Amygdala (tissue), 56 donors: ENCODE measurements around the gene UBL7.
"Not testable (repeated sequence)": the region's sequence is repeated elsewhere in the genome, so short reads cannot be mapped to it uniquely, and the experiment has no call there.

Experiments used
- DNase-seq, 56 donors: peaks; one replicate each; lab custom pipeline; 2025; lab: John Stamatoyannopoulos, UW

Gene UBL7, protein sequence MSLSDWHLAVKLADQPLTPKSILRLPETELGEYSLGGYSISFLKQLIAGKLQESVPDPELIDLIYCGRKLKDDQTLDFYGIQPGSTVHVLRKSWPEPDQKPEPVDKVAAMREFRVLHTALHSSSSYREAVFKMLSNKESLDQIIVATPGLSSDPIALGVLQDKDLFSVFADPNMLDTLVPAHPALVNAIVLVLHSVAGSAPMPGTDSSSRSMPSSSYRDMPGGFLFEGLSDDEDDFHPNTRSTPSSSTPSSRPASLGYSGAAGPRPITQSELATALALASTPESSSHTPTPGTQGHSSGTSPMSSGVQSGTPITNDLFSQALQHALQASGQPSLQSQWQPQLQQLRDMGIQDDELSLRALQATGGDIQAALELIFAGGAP

DNA sequence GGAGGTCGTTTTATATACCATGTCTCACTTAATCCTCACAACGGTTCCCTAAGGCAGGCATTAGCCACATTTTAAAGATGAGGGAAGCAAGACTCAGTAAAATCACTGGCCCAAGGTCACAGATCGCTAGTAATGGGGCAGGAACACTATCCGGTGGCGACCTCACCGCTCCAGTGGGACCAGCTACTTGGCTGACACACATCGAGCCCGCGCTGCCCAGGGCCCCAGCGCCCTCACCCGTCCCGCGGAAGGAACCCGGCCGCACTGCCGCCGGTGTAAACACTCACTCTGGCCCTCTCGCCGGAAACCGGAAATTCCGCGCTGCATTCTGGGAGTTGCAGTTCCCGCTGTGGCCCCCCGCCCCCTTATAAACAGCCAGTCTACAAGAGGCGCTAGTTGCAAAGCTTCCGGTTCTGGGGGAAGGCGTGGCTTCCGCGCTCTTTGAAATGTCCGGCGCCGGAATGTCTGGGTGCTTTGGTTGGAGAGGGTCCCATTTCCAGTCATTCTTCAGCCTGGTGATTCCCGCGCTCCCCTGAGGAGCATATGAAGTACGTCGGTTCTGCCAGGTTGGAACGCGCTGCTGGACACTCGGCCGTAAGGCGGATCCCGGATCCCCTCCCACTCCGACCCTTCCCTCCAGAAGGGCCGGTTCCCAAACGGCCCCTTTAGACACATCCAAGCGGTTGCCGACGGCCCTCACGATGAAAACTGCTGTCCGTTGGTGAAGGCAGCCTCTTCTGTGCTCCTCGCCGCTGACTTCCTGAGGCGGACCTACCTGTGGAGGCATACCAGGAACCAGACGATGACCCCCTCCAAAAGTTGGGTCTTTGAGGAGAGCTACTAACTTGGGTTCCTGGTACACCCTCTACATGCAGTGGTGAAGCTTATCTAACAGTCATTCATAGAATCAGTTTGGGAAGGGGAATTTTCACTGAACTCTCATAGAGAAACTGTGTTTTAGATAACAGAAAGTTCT is at the start of gene UBL7:
Gene UBL7, minus strand, starts transcription at position 290 of the 976 bp plus-strand sequence. CDS start 2,293 bp downstream, outside the sequence.
- peak; percentile 75 to 98 (median 94) for DNase-seq

GRCh38 chr15:74506515-74506840 is 45.5 kb upstream of the UBL7 start:
- DNase-seq, result no peak

DNA sequence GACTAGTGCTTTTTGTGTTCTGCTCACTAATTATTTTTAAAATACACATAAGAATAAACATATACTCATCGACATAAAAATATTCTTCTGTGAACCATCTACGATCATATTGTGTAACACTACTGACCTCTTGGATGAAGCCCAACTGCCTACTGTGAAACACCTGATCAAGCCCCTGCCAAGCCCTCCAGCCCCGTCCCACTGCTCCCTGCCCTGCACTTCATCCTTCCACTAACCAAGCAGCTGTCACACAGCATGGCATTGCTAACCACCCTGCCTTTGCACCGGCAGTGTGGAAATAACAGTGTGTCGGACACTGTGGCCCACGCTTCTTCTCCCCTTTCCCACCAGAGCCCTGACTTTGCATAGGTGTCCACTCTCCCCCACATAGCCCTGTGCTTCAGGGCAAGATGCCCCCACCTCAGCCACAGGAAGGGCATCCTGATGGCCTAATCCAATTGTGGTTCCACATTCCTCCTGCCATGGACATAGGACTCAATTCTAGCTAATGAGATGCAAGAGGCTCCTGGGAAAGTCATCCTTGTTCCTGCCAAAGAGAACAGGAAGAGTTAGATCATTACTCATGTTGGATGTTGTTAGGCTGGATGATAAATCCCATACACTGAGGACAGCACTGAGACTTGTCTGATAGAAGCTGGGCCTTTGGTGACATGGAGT is 45.0 kb upstream of the UBL7 start:
- DNase-seq, result no peak

- no peak for DNase-seq
These were observed 43.9 kb upstream of the UBL7 start for GRCh38 chr15:74504836-74505235.

- no peak for DNase-seq
These were observed 43.5 kb upstream of the UBL7 start for GRCh38 chr15:74504418-74504817.

- DNase-seq, result no peak
These were observed 41.3 kb upstream of the UBL7 start for GRCh38 chr15:74502301-74502700.

DNA sequence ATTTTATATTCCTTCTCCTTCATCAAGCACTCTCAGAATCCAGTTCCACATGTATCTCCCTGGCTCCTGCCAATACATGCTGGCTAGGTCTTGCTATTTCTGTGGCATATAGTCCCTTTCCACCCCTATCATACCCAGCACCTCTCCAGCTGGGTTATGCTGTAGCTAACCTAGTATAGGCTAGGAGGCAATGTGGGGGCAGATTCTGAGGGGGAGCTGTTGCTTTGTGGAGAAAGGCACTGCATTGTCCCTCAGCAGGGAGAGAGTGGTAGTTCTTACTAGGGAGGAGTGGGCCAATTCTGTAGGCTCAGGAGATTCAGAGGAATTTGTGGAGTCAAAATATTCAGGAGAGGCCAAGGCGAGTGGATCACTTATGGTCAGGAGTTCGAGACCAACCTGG is 39.4 kb upstream of the UBL7 start:
- no peak for DNase-seq

DNA sequence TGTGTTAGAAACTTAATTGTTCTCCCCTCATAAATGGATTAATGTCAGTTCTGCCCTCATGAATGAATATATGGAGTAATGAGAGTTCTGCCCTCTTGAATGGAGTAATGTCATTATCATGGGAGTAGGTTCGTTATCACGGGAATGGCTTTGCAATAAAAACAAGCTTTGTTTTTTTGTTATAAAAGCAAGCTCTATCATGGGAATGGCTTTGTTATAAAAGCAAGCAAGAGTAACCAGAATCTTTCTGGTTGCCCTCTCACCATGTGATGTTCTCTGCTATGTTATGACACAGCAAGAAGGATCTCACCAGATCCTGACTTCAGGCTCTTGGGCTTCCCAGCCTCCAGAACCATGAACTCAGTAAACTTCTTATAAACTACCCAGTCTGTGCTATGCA is 38.4 kb upstream of the UBL7 start:
- DNase-seq, result no peak

- DNase-seq, result no peak
These were observed 36.6 kb upstream of the UBL7 start for GRCh38 chr15:74497584-74497983.

DNA sequence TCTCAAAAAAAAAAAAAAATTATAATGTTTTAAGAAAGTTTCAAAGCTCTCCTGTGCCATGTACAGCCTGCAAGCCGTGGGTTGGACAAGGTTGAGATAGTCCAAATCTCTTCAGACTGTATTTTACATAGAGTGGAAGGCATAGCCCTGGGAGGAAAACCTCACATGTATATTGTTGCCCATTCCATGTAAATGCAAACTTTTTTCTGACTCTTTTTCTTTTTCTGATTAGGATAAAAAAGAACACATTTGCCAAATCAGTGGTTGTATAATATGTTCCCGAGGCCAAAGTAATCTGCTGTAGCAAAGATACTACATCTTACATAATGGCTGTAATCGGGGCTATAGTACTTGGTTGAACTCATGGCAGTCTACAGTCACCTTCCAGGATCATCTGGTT is 35.7 kb upstream of the UBL7 start:
- no peak for DNase-seq

DNA sequence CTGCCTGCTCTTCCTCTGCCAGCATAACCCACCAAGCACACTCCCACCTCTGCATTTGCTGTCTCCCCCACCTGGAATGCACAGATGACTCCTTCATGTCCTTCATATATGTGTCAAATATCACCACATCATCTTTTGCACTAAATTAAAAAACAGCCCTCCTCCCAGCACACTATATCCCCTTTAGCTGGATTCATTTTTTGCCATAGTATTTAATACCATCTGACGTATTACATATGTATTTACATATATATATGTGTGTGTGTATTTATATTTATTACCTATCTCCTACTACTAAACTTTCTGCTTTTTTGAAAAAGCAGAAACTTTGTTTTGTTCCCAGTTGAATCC is 29.4 kb upstream of the UBL7 start:
- no peak for DNase-seq

DNA sequence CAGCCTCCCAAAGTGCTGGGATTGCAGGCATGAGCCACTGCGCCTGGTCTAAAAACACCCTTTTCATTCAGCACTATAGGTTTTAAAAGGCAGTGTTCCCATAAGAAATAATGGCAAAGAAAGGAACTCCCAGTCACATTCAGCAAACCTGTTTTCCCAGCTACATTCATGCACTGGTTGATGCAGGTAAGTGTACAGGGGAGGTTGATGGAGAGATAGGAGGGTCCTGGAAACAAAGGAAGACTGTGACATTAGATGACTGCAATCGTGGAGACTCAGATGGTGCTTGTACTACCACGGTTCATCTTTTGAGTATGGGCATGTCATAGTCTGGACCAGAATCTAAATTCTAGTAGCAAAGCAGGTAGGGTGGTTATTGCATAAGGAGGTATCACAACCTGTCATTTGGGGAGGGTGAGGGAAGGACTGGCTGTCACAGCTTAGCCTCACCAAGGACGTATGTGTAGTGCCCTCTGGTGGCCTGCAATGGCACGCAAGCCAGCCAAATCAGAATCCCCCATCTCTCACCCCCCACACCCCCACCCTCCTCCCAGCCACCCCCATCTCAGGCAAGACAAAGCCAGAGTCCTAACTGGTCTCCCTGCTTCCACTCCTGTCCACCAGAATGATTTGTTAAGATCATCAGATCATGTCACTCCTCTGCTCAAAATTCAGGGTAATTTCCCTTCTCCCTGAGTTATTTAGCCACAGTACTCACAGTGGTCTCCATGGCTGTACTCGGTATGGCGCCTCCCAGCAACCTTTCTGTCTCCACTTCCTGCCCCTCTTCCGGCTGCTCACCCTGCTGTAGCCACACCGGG is 28.8 kb upstream of the UBL7 start:
- peak in 25 of 56 donors; percentile 1 to 46 (median 8) for DNase-seq

- no peak for DNase-seq
These were observed 27.8 kb upstream of the UBL7 start for GRCh38 chr15:74488776-74489175.

DNA sequence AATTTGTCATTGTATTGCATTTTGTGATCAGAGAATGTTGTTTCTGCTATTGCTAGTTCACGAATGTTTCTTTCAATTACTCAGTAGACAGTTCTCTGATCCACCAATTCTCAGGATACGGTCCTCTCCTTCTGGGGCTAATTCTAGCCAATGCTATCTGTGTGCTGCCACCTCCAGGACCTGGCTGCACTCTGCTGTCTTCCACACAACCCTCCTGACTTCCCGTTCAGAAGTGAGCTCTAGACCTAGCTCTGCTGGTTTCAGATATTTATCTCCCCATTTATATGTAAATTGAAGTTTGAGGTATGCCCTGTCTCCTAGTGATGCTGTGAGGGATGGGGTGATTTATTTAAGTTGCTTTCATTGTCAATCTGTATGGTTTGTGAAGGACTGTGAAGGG is 21.7 kb upstream of the UBL7 start:
- DNase-seq, result no peak

- not testable (repeated sequence) for DNase-seq
These were observed 19.4 kb upstream of the UBL7 start for GRCh38 chr15:74480364-74480763.

GRCh38 chr15:74471621-74472020 is 10.7 kb upstream of the UBL7 start:
- DNase-seq, result not testable (repeated sequence)

GRCh38 chr15:74470631-74471395 is 9.9 kb upstream of the UBL7 start:
- DNase-seq, result no peak

DNA sequence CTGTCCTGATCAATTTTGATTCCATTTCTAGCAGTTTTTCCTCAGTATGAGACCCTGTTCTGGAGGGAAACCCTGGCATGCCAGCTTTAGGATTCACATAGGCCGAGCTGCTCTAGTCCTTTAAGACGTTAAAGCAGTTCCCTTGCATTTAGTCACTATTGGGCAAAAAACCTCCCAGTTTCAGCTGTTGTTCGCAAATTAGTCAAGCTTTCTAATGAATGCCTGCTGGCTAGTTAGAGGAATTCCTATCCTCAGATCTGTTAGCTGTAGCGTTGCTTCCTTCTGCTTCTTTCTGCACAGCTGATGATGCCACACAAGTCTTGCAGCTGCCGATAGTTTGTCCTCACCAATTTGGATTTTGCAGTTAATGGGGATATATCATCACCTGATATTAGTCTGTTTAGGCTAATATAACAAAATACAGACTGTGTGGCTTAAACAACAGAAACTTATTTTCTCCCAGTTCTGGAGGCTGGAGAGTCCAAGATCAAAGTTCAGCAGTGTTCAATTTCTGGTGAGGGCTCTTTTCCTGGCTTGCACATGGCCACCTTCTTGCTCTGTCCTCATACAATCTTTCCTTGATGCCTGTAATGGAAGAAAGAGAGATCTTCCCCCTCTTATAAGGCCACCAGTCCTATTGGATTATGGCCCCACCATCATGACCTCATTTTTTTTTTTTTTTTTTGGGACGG is 7.5 kb upstream of the UBL7 start:
- no peak for DNase-seq

DNA sequence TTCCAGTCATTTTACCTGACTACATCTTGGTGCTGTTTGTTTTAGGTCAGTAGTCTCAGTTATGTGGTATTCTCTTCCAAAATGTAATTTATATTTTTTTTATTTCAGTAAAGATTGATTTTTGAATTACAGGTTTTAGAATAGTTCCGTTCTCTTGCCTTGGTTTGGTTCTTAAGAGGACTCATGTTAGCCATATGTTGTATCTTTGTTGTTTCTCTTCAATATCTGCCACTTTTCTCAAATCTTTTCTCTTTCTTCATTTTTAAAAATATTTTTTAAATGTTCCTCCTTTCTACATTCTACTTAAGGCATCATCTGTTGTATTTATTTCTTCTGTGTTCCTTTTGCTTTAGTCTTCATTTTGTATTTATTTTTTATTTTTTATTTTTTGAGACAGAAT is 5.6 kb upstream of the UBL7 start:
- no peak for DNase-seq
